GM23248 (cell line): ENCODE measurements around the gene SLC39A12. TPM values are rescaled to one million over a fixed set of nuclear protein-coding genes. Genes with fewer than 3 reads are reported as not detected.
A peak's percentile ranks its signal among the peaks of the same experiment; 100 is the strongest.

Experiments
- DNase-seq: peaks from one replicate; pipeline ENCODE4 v3.0.0-alpha.2; 2015
- H2AFZ ChIP-seq: fragments of 200-600 bp; sonication (generic); 2 replicates; pipeline ENCODE4 v1.6.1; 2016; ENCODE audit warnings: antibody characterized with exemption
- H3F3A ChIP-seq: fragments of 200-600 bp; sonication (generic); 2 replicates; pipeline ENCODE4 v1.6.1; 2016; ENCODE audit warnings: mild to moderate bottlenecking, antibody characterized with exemption, mixed run types; ENCODE audit not compliant: insufficient read depth
- H3K27ac ChIP-seq: fragments of 200-600 bp; sonication (generic); 2 replicates; pipeline ENCODE4 v1.5.1; 2016; ENCODE audit warnings: mild to moderate bottlenecking
- H3K27me3 ChIP-seq: fragments of 200-600 bp; sonication (generic); replicated peaks from 2 replicates; pipeline ENCODE4 v1.6.1; 2016; ENCODE audit warnings: mild to moderate bottlenecking; ENCODE audit not compliant: insufficient read depth
- H3K36me3 ChIP-seq: fragments of 200-600 bp; sonication (generic); 2 replicates; pipeline ENCODE4 v1.6.1; 2016; ENCODE audit warnings: low read depth, mild to moderate bottlenecking
- H3K4me1 ChIP-seq: fragments of 200-600 bp; sonication (generic); 2 replicates; pipeline ENCODE4 v1.6.1; 2016; ENCODE audit warnings: mild to moderate bottlenecking; ENCODE audit not compliant: insufficient read depth
- H3K4me2 ChIP-seq: fragments of 200-600 bp; sonication (generic); one replicate; pipeline ENCODE4 v1.6.1; 2016; ENCODE audit warnings: mild to moderate bottlenecking; ENCODE audit not compliant: unreplicated experiment
- H3K4me3 ChIP-seq: fragments of 200-600 bp; sonication (generic); 2 replicates; pipeline ENCODE4 v1.5.1; 2016; ENCODE audit warnings: mild to moderate bottlenecking
- H3K79me2 ChIP-seq: fragments of 200-600 bp; sonication (generic); 2 replicates; pipeline ENCODE4 v1.6.1; 2016; ENCODE audit warnings: mild to moderate bottlenecking; ENCODE audit not compliant: insufficient read depth
- H3K9ac ChIP-seq: fragments of 200-600 bp; sonication (generic); 2 replicates; pipeline ENCODE4 v1.6.1; 2016; ENCODE audit warnings: mild to moderate bottlenecking
- H3K9me2 ChIP-seq: fragments of 200-600 bp; sonication (generic); 2 replicates; pipeline ENCODE4 v1.6.1; 2016; ENCODE audit warnings: mixed run types, mild to moderate bottlenecking, moderate library complexity; ENCODE audit not compliant: insufficient read depth
- H3K9me3 ChIP-seq: fragments of 200-600 bp; sonication (generic); one replicate; pipeline ENCODE4 v1.6.1; 2017; ENCODE audit warnings: low read depth
- H4K20me1 ChIP-seq: fragments of 200-600 bp; sonication (generic); 2 replicates; pipeline ENCODE4 v1.6.0; 2016; ENCODE audit not compliant: insufficient read depth
- EZH2 ChIP-seq: fragments of 200-600 bp; sonication (generic); IDR thresholded peaks from 2 replicates; pipeline ENCODE4 v1.6.1; 2018; ENCODE audit warnings: antibody characterized with exemption, mild to moderate bottlenecking; ENCODE audit not compliant: insufficient read depth, poor library complexity, severe bottlenecking
- EZH2phosphoT487 ChIP-seq: fragments of 200-600 bp; sonication (generic); IDR thresholded peaks from 2 replicates; pipeline ENCODE4 v1.6.1; 2018; ENCODE audit warnings: antibody characterized with exemption, moderate library complexity, mild to moderate bottlenecking, low read depth; ENCODE audit not compliant: insufficient read depth
- WGBS, 2 experiments: methylation state at CpG; one replicate each; pipeline ENCODE4 v1.1.6; 2015 to 2017; ENCODE audit warnings: low lambda C conversion rate in 2 of 2, low coverage in 1 of 2; ENCODE audit errors: missing lambda C conversion rate in 2 of 2; 5-methylcytosine and 5-hydroxymethylcytosine counted together
- in situ Hi-C: fragments of 300-500 bp; cut with MboI; formaldehyde crosslinking; loops from 2 replicates; pipeline ENCODE4 v1.15.0; 2020
- polyA plus RNA-seq: library from polyadenylated mRNA; unstranded; fragments of >200 nt; fragmentation: Nextera tagmentation; extraction: Ambion mirVana; gene quantifications from 2 replicates; pipeline ENCODE4 v1.2.1, GENCODE V29; 2016
- total RNA-seq: library from RNA; depleted of rRNA; stranded (reverse); fragments of >200 nt; shearing (Covaris generic); gene quantifications from 2 replicates; pipeline ENCODE4 v1.2.3, GENCODE V29; 2014

SLC39A12 gene
- total and polyA plus RNA-seq, 2 experiments from 2014 or later, result not detected

- Histone ChIP-seq H4K20me1 (no peaks in the 10 kb centered on the region), H2AFZ (no peak overlapping the region), H3K79me2 (no peaks in the 10 kb centered on the region), H3K4me2 (no peak overlapping the region), H3F3A (0 out of 2 replicates have a peak, but pooled peaks cover 6% of the 10 kb centered on the region), H3K9ac (no peak overlapping the region), H3K27me3 (no peaks in the 10 kb centered on the region), H3K9me2 (no peaks in the 10 kb centered on the region), H3K4me1 (peaks cover 12% of the 10 kb centered on the region), H3K27ac (no peak overlapping the region), H3K9me3 (no peaks in the 10 kb centered on the region), H3K4me3 (no peak overlapping the region), H3K36me3 (no peaks in the 10 kb centered on the region)
- TF ChIP-seq EZH2, result no peak
- TF ChIP-seq EZH2phosphoT487, result no peak
- WGBS, 2 experiments, result 83 to 87% methylated on average over 4 of the region's 4 CpGs
- in situ Hi-C loops, result no loop called here
- no peak for DNase-seq
Observed at GRCh38 chr10:17907641-17908040, 44.1 kb upstream of the SLC39A12 start.

GRCh38 chr10:17910125-17910789 is 41.5 kb upstream of the SLC39A12 start:
- Histone ChIP-seq H3K36me3 (no peaks in the 10 kb centered on the region), H3K4me2 (no peak overlapping the region), H3K4me1 (peaks cover 7% of the 10 kb centered on the region), H3K9me2 (no peaks in the 10 kb centered on the region), H3K27ac (no peak overlapping the region), H3K4me3 (no peak overlapping the region), H4K20me1 (no peaks in the 10 kb centered on the region), H3K9me3 (no peaks in the 10 kb centered on the region), H3F3A (0 out of 2 replicates have a peak, but pooled peaks cover under 1% of the 10 kb centered on the region), H3K79me2 (no peaks in the 10 kb centered on the region), H3K9ac (no peak overlapping the region), H3K27me3 (no peaks in the 10 kb centered on the region), H2AFZ (peak overlapping the region; percentile 63)
- WGBS, 2 experiments, result 13 to 14% methylated on average over 12 of the region's 12 CpGs
- in situ Hi-C loops, result loop anchor here (10.0 kb wide), 1 partner anchor 195 kb away; no protein-coding TSS in a partner anchor
- TF ChIP-seq EZH2phosphoT487, result no peak
- no peak for TF ChIP-seq EZH2
- DNase-seq, result peak; percentile 80

- 52 to 58% methylated on average over 4 of the region's 4 CpGs for whole genome bisulfite sequencing, 2 experiments
Observed at GRCh38 chr10:17912754-17913153, 39.0 kb upstream of the SLC39A12 start.

GRCh38 chr10:17913604-17914003 is 38.1 kb upstream of the SLC39A12 start:
- H3K4me2 ChIP-seq, result no peak overlapping the region
- H3K79me2 ChIP-seq, result no peaks in the 10 kb centered on the region
- H3F3A ChIP-seq, result no peaks in the 10 kb centered on the region
- DNase-seq, result no peak
- H3K27ac ChIP-seq, result no peak overlapping the region
- no peaks in the 10 kb centered on the region for H3K27me3 ChIP-seq
- no peak overlapping the region for H2AFZ ChIP-seq
- no peaks in the 10 kb centered on the region for H3K9me3 ChIP-seq
- no peak overlapping the region for H3K4me3 ChIP-seq
- no peaks in the 10 kb centered on the region for H3K36me3 ChIP-seq
- TF ChIP-seq EZH2, result no peak
- no peak for TF ChIP-seq EZH2phosphoT487
- 68 to 69% methylated on average over 5 of the region's 5 CpGs for WGBS, 2 experiments
- H4K20me1 ChIP-seq, result no peaks in the 10 kb centered on the region
- in situ Hi-C loops, result loop anchor here (10.0 kb wide), 1 partner anchor 191 kb away; no protein-coding TSS in a partner anchor
- H3K9me2 ChIP-seq, result no peaks in the 10 kb centered on the region
- no peaks in the 10 kb centered on the region for H3K4me1 ChIP-seq
- H3K9ac ChIP-seq, result no peak overlapping the region

More at GRCh38 chr10:17912754-17913153, 39.0 kb upstream of the SLC39A12 start:
- Histone ChIP-seq H3K4me3 (no peak overlapping the region), H3K27ac (no peak overlapping the region), H3K4me1 (no peaks in the 10 kb centered on the region), H3K9me3 (no peaks in the 10 kb centered on the region), H3K9me2 (no peaks in the 10 kb centered on the region), H3K9ac (no peak overlapping the region), H3K27me3 (no peaks in the 10 kb centered on the region), H3K79me2 (no peaks in the 10 kb centered on the region), H4K20me1 (no peaks in the 10 kb centered on the region), H2AFZ (no peak overlapping the region), H3K36me3 (no peaks in the 10 kb centered on the region), H3F3A (no peaks in the 10 kb centered on the region), H3K4me2 (no peak overlapping the region)
- in situ Hi-C loops, result loop anchor here (10.0 kb wide), 1 partner anchor 192 kb away; no protein-coding TSS in a partner anchor
- TF ChIP-seq EZH2phosphoT487 (no peak), EZH2 (no peak)
- DNase-seq, result no peak
